ENCODE measurements around the gene ANO4.

The ANO4 gene

DNA sequence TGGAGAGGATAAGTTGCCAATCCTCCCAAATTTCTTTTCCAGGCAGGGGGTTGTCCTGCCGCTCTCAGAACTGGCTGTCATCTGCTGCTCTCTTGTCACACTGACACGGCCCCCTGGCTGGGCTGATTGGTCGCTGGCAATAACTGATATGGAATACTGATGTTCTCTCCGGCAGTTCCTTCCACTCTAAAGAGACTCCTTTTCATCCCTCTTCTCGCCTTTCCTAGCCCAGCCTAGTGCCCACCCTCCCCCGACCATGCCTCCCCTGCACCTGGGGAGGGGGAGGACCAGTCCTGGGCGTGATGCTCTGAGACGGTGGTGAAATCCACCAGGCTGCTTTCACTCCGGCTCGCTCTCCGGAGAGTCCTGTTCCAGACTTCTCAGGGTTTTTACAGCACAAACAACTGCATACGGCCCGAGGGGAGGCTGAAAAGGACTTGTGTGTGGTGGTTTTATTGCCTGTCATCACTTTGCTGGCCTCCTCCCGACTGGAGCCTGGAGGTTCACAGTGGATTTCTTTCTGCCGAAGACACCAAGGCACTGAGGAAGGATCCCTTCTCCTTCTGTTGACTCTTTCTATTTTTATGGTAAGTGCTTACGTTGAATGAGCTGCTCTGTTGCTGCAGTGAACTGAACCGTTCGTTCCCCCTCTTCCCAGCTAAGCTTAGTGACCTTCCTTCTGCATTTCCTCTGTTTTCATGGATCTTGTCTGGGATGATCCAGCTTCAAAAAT, at the start of gene ANO4:
Gene ANO4, plus strand, starts transcription at position 336 of the 733 bp plus-strand sequence. CDS start 107,010 bp downstream, outside the sequence.
- DNase-seq (ENCODE audit: low read depth) = no peak

DNA sequence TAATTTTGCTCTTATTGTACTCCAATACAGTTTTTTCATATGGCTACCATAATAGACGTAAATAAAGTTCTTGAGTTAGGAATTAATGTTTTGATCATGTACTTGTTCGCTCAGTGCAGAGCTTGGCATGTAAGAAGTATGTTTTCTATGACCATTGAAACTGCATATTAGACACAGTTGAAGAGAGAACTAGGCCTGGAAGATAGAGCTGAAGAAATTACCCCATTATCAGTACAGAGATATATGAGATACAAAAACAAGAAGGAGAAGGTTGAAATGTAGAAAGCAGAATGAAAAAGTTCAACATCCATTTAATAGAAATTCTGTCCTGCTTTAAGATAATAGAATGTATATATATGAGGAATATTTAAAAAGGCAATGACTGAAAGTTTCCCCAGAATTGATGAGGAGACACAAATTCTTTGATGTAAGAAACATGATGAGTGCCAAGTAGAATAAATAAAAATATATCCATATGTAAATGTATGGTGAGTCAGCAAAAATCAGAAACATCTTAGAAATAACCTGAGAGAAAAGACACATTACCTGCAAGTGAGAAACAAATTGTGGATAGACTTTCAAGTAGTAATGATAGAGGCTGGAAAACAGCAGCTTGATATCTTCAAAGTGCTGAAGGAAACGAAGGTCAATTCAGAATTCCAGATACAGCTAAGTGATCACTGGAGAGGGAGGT, 49.1 kb upstream of the ANO4 start:
- no peak for DNase-seq (ENCODE audit: low read depth)

DNA sequence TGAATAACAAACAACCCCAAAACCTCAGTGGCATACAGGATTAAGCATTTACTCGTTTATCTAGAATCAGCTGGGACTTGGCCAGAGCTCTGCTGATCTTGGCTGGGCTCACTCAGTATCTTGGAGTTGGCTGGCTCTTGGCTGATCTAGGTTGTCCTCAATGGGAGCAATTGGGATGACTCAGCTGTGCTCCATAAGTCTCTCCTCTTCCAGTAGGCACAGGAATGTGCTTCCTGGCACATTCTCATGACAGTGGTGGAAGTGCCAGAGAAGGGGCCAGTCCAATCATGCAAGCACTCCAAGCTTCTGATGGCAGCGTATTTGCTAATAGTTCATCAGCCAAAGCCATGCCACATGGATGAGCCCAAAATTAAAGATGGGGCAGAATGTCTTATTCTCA, 41.7 kb upstream of the ANO4 start:
- no peak for DNase-seq (ENCODE audit: low read depth)

DNA sequence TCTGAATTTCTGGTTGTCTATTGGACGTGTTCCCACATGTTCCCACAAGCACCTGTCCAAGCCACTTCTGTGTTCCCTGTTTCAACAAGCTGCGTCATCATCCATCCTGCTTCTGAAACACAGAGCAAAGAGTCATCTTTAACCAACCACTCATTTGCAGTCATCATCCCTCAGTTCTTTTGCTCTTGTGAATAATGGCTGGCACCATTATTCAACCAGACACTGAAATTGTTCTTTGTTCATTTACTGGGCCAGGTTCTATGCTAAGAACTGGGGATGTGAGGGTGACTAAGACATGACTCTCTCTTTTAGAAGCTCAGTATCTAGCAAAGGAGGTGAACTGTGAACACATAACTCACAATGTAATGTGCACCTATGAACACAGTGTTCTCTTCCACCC, 40.7 kb upstream of the ANO4 start:
- no peak for DNase-seq (ENCODE audit: low read depth)

DNA sequence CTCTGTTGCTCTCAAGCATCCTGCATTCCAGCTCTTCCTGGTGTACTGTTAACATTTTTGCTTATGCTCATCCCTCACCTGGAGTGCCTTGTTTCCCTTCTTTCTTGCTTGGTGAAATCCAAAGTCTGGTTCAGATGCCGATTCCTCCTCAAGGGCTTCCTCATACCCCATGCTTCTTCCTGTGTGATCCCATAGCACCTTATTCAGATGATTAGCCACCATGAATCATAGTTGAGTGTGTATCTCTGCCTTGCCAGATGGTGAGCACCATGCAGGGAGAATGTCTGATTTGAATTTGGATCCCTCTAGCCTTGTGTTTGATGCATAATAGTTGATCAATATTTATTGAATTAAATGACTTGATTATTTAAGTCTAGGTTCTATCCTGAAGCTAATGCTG, 39.4 kb upstream of the ANO4 start:
- DNase-seq (ENCODE audit: low read depth) = no peak

DNA sequence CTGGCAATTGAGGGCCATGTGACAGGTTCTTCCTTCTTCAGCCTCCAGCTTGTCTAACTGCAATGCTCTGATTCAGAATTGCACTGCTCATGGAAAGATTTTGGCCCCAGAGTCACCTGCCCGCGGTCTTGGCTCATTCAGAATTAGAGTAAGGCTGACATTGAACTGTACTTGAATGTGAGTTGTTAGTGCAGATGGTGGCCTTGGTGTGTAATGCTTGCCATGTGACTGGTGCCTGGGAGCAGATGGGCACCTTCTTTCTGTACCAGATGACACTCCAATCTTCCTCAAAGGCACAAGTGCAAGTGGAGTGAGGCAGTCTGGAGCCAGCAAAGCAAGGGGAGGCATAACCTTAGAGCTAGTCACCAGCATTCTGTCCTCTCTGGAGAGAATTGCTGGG, 36.5 kb upstream of the ANO4 start:
- no peak for DNase-seq (ENCODE audit: low read depth)

DNA sequence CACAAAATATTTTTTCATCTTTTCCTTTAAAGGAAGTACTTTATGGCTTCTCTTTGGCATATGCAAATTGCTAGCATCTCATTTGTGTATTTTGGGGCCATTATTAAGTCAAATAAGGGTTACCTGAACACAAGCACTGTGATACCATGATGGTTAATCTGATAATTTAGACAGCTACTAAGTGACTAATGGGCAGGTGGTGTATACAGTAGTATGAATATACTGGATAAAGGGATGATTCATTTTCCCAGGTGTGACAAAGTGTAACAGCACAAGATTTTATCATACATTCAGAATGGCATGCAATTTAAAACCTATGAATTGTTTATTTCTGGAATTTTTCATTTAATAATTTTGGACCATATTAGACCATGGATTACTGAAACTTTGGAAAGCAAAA, 27.2 kb upstream of the ANO4 start:
- no peak for DNase-seq (ENCODE audit: low read depth)

DNA sequence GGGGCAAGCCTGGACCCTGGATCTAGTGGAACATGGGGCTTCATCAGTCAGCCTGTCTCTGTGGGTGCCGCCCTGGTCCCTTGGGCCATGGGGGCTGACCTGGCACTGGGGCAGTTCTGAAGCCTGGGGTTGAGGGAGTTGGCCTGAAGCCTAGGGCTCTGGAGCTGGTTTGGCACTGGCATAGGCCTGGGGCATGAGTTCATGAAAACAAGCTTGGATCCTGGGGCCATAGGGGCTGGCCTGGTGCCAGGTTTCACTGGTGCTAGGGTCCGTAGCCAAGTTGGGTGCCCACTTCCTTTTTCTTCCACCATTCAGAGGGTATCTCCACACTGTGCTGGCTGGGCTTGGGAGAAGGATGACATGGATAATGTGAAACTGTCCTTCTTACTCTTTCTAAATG, 26.6 kb upstream of the ANO4 start:
- no peak for DNase-seq (ENCODE audit: low read depth)

DNA sequence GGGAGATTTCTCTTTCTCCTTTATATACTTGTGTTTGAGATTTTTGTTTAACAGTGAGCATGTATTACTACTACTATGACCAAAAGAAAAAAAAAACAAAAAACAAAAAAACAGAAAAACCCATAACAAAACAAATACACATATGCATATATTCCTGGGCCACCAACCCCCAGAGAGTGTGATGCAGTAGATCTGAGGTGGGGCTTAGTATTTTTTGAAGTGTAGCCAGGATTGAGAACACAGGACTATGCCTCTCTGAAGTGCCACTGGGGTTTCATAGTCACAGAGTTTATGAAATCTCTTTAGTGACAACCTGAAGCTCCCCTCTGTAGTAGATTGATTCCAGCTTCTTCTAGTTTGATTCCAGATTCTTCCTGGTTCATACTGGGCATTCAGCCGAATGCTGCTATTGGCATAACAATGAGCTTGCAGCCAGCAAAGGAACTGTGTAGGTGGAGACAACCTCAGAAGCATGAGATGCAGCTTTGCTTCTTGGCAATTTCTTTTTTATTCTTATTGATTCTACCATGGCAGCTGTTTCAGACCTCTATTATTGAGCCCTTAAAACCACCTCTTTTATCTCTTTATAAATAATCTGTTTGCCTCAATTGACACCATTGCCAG, 15.5 kb upstream of the ANO4 start:
- DNase-seq (ENCODE audit: low read depth) = no peak

DNA sequence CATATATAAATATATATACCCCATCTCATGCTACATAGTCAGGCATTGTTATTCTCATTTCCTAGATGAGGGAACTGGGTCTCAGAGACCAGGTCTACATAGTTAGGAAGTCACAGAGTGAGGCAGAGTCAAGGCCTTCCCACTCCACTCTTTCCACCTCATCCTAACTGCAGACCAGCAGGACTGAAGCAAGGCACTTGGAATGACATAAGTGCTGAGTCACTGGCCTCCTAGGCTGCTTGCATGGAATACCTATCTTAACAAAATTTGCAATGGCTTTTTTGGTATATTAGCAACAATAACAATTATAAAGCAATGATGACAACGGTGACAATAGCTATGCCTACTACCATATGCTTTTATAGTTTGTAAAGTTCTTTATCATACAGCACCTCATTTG, 5.4 kb upstream of the ANO4 start:
- no peak for DNase-seq (ENCODE audit: low read depth)

DNA sequence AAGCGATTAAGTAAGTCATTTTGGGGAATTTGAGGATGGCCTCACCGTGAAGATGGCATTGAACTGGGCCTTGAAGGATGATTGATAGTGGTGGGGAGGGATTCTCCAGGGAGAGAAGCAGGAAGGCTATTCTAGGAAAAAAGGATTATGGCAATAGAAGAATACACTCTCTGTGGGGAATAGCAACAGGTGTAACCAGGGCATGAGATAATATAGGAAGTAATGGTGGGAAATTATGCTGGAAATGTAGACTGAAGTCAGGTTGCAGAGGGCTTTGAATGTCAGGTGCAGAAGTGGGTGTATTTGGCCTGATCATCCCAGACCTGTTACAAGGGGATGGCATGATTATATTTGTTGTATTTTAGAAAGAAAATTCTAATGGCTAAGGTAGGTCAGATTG, 4.6 kb upstream of the ANO4 start:
- DNase-seq (ENCODE audit: low read depth) = no peak

DNA sequence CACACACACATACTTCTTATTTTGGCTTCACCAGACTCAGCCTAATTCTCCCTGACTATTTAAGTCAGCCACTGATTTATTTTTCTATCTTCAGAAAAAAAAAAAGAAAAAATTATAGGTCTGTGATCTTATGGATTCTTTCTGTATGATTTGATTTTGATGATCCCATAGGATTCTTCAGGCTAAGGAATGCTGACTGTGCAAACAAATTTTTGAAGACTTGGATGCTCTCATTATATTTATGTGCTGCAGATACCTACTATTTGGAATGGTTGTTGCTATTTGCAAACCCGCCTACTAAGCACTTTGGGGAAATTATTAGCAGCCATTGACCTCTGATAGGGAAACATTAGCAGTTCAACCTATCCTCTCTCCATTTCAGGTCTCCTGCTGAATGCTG, 4.0 kb upstream of the ANO4 start:
- DNase-seq (ENCODE audit: low read depth) = no peak

DNA sequence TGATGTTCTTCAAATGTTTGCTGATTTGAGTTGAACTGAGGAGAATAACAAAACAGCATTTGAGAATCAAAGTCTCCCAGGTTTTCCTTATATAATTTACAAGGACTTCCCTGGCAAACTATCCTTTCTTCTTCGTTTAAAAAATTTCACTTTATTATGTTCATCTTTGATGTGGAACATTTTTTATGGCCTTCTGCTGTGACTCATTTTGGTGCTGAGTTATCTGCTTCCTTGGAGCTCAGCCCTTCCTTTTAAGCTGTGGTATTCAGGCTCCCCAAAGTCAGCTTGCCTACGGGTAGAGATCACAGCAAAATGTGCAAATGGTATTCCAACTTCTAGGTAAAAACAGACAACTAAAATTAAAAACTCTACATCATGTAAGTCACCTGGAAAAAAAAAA, 1.4 kb upstream of the ANO4 start:
- no peak for DNase-seq (ENCODE audit: low read depth)

DNA sequence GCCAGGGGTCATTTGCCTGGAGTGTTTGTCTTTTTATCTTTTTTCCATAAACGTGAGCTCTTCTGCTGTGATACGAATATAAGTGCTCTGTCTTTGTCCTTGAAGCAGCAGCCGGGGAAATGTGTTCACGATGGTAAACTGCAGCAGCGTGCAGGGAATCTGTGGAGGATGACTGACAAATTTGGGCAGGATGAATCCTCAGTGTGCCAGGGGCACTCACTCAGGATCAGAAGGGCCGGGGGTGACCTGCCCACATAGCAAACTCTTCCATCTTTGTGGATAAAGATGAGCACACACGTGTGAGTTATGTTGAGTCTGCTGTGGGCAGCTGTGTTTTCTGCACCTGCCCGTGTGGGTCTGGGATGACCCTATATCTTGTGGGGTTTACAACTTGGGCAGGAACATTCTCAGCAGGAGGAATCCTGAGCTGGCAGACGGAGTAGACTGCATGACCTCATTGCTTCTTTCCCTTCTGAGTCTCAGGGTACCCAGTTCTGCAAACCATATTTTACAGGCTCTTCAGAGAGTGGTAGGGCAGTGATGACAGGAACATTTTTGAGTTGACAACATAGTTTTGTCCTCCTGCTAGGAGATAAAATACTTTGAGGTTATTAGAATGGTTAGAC, 711 bp downstream of the ANO4 start:
- no peak for DNase-seq (ENCODE audit: low read depth)

DNA sequence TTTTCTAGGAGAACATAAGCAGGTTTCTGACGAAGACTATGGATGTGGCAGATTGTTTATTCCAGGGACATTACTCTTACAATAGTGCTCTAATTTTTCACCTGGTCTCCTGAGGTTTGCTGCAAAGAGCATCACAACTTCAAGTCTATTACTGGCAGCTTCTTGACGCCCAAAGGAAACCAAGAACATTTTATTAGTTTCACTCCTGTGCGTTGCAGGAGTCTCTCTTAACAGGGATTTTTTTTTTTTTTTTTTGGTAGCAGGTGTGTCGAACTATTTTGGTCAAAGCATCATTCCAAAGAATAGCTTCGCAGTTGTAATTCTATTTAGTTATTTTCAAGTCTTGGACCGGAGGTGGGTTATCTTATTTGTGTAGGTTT, 1.2 kb downstream of the ANO4 start:
- DNase-seq (ENCODE audit: low read depth) = no peak

DNA sequence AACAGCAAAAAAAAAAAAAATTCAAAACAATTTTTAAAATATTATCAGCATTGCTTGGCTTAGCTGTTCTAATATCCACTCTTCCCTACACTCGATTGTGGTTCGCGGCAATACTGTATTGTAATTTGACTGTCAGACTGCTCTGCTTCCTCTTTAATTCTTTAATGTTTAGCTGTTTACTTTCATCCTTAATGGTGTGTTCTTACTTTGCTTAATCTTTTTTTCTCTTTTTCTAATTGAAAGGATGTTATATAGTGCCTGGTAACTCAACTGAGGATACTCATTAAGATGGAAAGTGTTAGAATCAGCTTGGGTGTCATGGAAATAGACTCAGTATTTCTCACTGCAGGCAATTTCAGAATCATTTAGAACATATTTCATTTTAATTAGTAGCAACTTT, 2.0 kb downstream of the ANO4 start:
- DNase-seq (ENCODE audit: low read depth) = no peak

DNA sequence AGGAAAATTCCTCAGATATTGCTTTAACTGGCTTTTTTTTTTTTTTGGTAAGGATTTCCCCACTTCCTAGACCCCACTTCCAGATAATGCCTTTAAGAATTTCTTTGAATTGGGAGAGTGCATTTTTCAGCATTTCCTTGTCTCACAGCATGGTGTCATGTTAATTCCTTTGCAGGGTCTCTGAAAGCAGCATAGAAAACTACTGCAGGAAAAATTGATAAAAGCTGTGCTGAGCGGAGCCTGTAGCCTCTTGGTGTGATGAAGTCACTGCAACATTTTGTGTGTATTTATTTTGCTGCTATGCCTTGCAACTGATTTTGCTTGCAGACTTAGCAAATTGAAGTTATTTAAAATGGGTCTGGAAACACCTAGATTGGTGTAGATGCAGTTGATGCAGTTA, 2.7 kb downstream of the ANO4 start:
- DNase-seq (ENCODE audit: low read depth) = no peak

DNA sequence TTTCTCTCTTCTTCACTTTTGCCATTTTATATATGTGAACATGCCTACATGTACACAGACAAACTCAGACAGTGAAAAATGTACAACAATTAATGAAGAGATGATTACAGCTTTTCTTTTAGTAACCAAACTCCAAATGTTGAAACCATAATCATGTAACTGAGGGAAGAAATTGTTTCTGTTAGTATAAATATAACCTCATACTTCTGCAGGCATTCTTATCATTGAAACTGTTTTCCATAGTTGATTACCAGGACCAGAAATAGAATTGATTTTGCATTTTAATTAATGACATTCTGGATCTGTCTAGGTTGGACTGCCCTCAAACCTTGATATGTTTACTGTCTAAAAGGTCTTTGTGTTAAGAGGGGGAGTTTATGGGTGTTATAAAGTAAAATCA, 3.2 kb downstream of the ANO4 start:
- DNase-seq (ENCODE audit: low read depth) = no peak

DNA sequence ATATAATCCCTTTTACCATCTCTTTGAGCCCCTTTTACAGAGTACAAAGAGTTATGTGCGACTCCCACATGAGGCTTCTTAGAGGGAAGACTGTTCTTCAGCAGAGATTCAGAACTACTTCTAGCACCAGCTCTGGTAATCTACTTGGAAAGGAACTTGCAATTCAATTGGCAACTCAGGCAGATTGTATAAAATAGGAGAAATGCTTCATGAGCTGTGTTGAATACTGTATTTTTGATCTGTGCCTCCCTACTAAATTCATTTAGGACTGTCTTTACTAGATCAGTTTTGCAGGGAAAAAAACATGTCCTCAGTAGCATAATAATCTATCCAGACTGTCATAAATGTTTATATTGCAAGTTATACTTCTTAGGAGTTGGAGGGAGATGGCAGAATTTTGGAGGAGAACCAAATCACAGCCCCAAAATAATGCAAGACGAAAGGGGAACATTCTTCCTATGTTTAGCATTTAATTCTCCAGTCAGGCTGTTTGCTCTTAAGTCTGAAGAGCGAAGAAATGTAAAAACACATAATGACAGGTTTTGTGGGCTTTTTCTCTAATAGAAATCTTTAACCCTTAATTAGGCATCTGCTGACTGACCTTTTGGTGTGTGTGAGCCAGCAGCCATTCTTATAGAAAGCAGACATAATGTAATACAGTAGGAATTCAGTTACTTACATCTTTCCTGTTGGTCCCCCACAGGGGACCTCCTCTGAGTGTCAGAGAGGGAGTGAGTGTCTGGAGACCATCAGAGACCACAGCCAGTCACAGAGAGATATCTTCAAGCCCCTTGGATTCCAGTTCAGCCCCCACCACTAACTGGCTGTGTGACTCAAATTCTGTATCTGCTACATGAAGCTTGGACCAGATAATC, 3.9 kb downstream of the ANO4 start:
- DNase-seq (ENCODE audit: low read depth) = no peak

DNA sequence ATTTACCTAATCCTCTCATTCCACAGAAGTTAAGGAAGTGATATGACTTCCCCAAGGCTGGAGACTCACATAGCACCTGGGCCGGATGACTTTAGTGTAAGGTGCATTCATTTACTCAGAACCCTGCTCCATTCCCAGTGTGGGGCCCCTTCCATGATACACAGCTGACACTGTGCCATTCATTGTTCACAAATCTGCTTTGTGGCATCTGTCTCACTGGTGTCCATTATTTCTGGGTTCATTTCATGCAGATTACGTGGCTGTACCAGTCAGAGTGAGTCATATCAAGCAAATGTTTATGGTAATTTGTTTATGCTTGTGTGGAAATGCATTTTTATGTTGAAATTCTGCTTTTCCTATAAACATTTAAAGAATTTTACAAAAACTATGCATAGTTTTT, 5.2 kb downstream of the ANO4 start:
- no peak for DNase-seq (ENCODE audit: low read depth)

DNA sequence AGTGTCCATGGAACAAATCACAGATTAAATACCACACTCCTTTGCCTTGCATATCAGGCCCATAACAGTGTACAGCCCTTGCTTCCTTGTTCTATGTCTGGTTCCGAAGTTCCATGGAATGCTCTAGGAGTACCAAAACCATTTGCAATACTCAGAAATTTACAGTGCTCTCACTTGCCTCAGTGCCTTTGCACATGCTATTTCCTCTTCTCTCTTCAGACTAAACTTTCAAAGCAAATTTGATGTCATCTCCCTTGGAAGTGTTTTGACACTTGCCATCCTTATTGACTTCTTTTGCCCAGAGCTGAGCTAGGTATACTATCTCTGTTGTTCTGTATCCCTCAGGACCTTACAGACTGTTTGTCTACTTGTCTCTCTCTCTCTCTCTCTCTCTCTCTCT, 6.1 kb downstream of the ANO4 start:
- DNase-seq (ENCODE audit: low read depth) = no peak

DNA sequence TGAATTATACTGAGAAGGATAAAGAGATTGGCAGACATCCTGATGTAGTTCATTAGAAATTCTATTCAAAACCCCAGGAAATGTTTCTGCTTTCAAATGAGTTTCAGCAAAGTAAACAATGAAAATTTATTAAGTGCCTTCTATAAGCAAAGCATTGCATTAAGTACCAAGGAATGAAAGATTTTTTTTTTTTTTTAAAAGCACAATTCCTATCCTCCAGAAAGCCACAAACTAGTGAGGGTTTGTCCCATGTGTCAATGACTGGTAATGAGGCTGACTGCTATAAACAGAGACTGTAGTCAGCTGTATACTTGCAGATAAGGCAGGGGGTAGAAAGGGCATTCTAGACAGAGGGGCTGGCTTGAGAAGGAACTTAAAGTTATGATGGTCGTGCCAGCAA, 6.7 kb downstream of the ANO4 start:
- no peak for DNase-seq (ENCODE audit: low read depth)

Measured in activated T-helper 1 cell treated with Interleukin-2 at 50 U/mL for 16 hours (primary cell).